Measurements from ENCODE around the gene RNF187.

Gene RNF187

DNA sequence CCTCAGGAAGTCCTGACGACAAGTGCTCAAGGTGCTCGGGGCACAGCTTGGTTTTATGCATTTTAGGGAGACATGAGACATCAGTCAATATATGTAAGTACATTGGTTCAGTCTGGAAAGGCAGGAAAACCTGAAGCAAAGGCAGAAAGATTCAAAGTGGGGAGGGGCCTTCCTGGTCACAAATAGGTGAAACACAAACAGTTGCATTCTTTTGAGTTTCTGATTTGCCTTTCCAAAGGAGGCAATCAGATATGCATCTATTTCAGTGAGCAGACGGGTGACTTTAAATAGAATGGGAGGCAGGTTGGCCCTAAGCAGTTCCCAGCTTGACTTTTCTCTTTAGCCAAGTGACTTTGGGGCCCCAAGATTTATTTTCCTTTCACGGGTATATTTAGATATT lies 8.9 kb upstream of the RNF187 start:
- TF ChIP-seq ZC3H10 (CRISPR knock-in tag; IDR thresholded peaks at IDR 0.05) (no peak), SNAI2 (CRISPR knock-in tag; IDR thresholded peaks at IDR 0.05) (no peak), ZNF565 (CRISPR knock-in tag; conservative IDR thresholded peaks at IDR 0.05; ENCODE audit: low read depth) (no peak), CSDC2 (CRISPR knock-in tag; IDR thresholded peaks at IDR 0.05) (no peak), GLIS3 (CRISPR knock-in tag; IDR thresholded peaks at IDR 0.05) (no peak), ARNTL (CRISPR knock-in tag; IDR thresholded peaks at IDR 0.05; ENCODE audit: borderline replicate concordance, low read depth) (no peak), BACH2 (CRISPR knock-in tag; IDR thresholded peaks at IDR 0.05; ENCODE audit: borderline replicate concordance) (no peak), ZNF8 (CRISPR knock-in tag; IDR thresholded peaks at IDR 0.05) (no peak), RARB (CRISPR knock-in tag; IDR thresholded peaks at IDR 0.05) (no peak)
- TF ChIP-seq, protein P1, sequence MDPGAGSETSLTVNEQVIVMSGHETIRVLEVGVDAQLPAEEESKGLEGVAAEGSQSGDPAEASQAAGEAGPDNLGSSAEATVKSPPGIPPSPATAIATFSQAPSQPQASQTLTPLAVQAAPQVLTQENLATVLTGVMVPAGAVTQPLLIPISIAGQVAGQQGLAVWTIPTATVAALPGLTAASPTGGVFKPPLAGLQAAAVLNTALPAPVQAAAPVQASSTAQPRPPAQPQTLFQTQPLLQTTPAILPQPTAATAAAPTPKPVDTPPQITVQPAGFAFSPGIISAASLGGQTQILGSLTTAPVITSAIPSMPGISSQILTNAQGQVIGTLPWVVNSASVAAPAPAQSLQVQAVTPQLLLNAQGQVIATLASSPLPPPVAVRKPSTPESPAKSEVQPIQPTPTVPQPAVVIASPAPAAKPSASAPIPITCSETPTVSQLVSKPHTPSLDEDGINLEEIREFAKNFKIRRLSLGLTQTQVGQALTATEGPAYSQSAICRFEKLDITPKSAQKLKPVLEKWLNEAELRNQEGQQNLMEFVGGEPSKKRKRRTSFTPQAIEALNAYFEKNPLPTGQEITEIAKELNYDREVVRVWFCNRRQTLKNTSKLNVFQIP (CRISPR knock-in tag; IDR thresholded peaks at IDR 0.05; ENCODE audit: borderline replicate concordance, low read depth), result no peak
- TF ChIP-seq, protein P2, sequence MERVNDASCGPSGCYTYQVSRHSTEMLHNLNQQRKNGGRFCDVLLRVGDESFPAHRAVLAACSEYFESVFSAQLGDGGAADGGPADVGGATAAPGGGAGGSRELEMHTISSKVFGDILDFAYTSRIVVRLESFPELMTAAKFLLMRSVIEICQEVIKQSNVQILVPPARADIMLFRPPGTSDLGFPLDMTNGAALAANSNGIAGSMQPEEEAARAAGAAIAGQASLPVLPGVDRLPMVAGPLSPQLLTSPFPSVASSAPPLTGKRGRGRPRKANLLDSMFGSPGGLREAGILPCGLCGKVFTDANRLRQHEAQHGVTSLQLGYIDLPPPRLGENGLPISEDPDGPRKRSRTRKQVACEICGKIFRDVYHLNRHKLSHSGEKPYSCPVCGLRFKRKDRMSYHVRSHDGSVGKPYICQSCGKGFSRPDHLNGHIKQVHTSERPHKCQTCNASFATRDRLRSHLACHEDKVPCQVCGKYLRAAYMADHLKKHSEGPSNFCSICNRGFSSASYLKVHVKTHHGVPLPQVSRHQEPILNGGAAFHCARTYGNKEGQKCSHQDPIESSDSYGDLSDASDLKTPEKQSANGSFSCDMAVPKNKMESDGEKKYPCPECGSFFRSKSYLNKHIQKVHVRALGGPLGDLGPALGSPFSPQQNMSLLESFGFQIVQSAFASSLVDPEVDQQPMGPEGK (CRISPR knock-in tag; IDR thresholded peaks at IDR 0.05; ENCODE audit: borderline replicate concordance), result no peak
- TF ChIP-seq, protein P3, sequence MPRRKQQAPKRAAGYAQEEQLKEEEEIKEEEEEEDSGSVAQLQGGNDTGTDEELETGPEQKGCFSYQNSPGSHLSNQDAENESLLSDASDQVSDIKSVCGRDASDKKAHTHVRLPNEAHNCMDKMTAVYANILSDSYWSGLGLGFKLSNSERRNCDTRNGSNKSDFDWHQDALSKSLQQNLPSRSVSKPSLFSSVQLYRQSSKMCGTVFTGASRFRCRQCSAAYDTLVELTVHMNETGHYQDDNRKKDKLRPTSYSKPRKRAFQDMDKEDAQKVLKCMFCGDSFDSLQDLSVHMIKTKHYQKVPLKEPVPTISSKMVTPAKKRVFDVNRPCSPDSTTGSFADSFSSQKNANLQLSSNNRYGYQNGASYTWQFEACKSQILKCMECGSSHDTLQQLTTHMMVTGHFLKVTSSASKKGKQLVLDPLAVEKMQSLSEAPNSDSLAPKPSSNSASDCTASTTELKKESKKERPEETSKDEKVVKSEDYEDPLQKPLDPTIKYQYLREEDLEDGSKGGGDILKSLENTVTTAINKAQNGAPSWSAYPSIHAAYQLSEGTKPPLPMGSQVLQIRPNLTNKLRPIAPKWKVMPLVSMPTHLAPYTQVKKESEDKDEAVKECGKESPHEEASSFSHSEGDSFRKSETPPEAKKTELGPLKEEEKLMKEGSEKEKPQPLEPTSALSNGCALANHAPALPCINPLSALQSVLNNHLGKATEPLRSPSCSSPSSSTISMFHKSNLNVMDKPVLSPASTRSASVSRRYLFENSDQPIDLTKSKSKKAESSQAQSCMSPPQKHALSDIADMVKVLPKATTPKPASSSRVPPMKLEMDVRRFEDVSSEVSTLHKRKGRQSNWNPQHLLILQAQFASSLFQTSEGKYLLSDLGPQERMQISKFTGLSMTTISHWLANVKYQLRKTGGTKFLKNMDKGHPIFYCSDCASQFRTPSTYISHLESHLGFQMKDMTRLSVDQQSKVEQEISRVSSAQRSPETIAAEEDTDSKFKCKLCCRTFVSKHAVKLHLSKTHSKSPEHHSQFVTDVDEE (CRISPR knock-in tag; IDR thresholded peaks at IDR 0.05), result no peak
- ATAC-seq, result no peak

DNA sequence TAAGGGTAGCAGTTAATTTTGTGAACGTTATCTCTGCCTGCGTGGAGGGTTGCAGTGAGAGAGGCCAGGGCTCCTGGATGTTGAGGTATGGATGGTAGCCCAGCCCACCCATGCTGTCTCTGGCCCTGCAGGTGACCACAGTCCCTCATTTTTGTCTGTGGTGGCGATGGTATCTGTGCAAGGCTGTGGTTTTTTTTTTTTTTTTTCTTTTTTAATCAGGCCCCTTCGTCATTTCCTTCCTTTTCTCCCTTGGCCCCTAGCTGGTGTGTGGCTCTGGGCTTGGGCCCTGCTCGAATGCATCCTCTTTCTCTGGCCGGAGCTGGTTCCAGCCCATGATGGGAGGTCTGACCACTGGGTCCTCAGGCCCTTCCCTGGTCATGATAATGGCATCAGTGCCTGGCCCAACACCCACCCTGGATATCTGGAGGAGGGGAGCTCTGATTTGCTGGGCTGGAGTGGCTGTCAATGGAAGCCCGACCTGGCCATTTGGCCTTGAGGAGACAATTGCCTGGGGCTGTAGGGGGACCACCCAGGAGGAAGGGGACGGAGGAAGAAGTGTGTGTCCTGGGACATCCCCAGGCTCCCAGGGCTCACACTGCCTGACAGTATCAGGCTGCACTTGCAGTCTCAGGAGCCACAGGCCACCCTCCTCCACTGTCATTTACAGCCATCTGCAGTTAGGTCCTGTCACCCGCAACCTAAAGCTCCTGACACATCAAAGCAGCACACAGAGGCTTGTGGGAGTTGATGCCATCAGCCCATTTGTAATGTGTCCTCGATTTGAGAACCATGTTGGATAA lies 8.1 kb upstream of the RNF187 start:
- ATAC-seq, result no peak
- no peak for TF ChIP-seq CSDC2 (CRISPR knock-in tag; IDR thresholded peaks at IDR 0.05)
- TF ChIP-seq, protein P2 (CRISPR knock-in tag; IDR thresholded peaks at IDR 0.05; ENCODE audit: borderline replicate concordance), result no peak
- TF ChIP-seq PPARA (CRISPR knock-in tag; IDR thresholded peaks at IDR 0.05; ENCODE audit: borderline replicate concordance), result no peak
- TF ChIP-seq ZNF565 (CRISPR knock-in tag; conservative IDR thresholded peaks at IDR 0.05; ENCODE audit: low read depth), result no peak
- no peak for TF ChIP-seq GLIS3 (CRISPR knock-in tag; IDR thresholded peaks at IDR 0.05)
- TF ChIP-seq SNAI2 (CRISPR knock-in tag; IDR thresholded peaks at IDR 0.05), result no peak
- TF ChIP-seq, protein P4, sequence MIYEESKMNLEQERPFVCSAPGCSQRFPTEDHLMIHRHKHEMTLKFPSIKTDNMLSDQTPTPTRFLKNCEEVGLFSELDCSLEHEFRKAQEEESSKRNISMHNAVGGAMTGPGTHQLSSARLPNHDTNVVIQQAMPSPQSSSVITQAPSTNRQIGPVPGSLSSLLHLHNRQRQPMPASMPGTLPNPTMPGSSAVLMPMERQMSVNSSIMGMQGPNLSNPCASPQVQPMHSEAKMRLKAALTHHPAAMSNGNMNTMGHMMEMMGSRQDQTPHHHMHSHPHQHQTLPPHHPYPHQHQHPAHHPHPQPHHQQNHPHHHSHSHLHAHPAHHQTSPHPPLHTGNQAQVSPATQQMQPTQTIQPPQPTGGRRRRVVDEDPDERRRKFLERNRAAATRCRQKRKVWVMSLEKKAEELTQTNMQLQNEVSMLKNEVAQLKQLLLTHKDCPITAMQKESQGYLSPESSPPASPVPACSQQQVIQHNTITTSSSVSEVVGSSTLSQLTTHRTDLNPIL (CRISPR knock-in tag; IDR thresholded peaks at IDR 0.05; ENCODE audit: low read depth), result no peak
- TF ChIP-seq BACH2 (CRISPR knock-in tag; IDR thresholded peaks at IDR 0.05; ENCODE audit: borderline replicate concordance), result no peak
- TF ChIP-seq RARB (CRISPR knock-in tag; IDR thresholded peaks at IDR 0.05), result no peak
- TF ChIP-seq ARNTL (CRISPR knock-in tag; IDR thresholded peaks at IDR 0.05; ENCODE audit: borderline replicate concordance, low read depth), result no peak
- TF ChIP-seq, protein P1 (CRISPR knock-in tag; IDR thresholded peaks at IDR 0.05; ENCODE audit: borderline replicate concordance, low read depth), result no peak
- no peak for TF ChIP-seq ZFP30 (CRISPR knock-in tag; IDR thresholded peaks at IDR 0.05)
- no peak for TF ChIP-seq OSR1 (CRISPR knock-in tag; IDR thresholded peaks at IDR 0.05)
- TF ChIP-seq ZNF8 (CRISPR knock-in tag; IDR thresholded peaks at IDR 0.05), result no peak
- no peak for TF ChIP-seq TOX (CRISPR knock-in tag; IDR thresholded peaks at IDR 0.05; ENCODE audit: borderline replicate concordance)
- TF ChIP-seq ZFP3 (CRISPR knock-in tag; IDR thresholded peaks at IDR 0.05), result no peak
- TF ChIP-seq, protein P5, sequence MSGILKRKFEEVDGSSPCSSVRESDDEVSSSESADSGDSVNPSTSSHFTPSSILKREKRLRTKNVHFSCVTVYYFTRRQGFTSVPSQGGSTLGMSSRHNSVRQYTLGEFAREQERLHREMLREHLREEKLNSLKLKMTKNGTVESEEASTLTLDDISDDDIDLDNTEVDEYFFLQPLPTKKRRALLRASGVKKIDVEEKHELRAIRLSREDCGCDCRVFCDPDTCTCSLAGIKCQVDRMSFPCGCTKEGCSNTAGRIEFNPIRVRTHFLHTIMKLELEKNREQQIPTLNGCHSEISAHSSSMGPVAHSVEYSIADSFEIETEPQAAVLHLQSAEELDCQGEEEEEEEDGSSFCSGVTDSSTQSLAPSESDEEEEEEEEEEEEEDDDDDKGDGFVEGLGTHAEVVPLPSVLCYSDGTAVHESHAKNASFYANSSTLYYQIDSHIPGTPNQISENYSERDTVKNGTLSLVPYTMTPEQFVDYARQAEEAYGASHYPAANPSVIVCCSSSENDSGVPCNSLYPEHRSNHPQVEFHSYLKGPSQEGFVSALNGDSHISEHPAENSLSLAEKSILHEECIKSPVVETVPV (CRISPR knock-in tag; IDR thresholded peaks at IDR 0.05), result no peak
- TF ChIP-seq, protein P3 (CRISPR knock-in tag; IDR thresholded peaks at IDR 0.05), result no peak
- no peak for TF ChIP-seq ESRRG (CRISPR knock-in tag; IDR thresholded peaks at IDR 0.05)

Measured in SK-N-SH treated with all-trans-retinoic acid at 6 μM for 48 hours (cell line).